K562 (cell line): ENCODE results near the gene ZNF23. TPM values are rescaled to one million over a fixed set of nuclear protein-coding genes. Genes with fewer than 3 reads are reported as not detected.

Experiments used
- ELK3 ChIP-seq: fragments of 450-650 bp; formaldehyde crosslinking; IDR thresholded peaks from 2 replicates; pipeline ENCODE4 v1.4.0; 2020; ENCODE audit warnings: mild to moderate bottlenecking
- ESRRB ChIP-seq: fragments of 250-450 bp; sonication (Bioruptor Pico); IDR thresholded peaks from 2 replicates; pipeline ENCODE4 v1.5.0; 2020; ENCODE audit warnings: mild to moderate bottlenecking, moderate library complexity, borderline replicate concordance
- EZH2 ChIP-seq: IDR thresholded peaks from 2 replicates; pipeline ENCODE4 v1.6.1; 2012; ENCODE audit warnings: low read depth, mild to moderate bottlenecking, inconsistent platforms, low read length, borderline replicate concordance
- FOXO4 ChIP-seq: fragments of 450-650 bp; formaldehyde crosslinking; IDR thresholded peaks from 2 replicates; pipeline ENCODE4 v1.4.0; 2020; ENCODE audit warnings: mild to moderate bottlenecking, moderate library complexity
- MAFG ChIP-seq: fragments of 450-650 bp; conservative IDR thresholded peaks from 2 replicates; pipeline ENCODE4 v1.6.1; 2016; ENCODE audit warnings: missing genetic modification characterization, missing compliant biosample characterization
- MNT ChIP-seq, 2 experiments: fragments of 450-650 bp; conservative IDR thresholded peaks; 2 replicates each; pipeline ENCODE4 v1.6.1; 2017; ENCODE audit warnings: mild to moderate bottlenecking in 2 of 2, moderate library complexity in 2 of 2
- PHTF2 ChIP-seq: fragments of 250-450 bp; sonication (Bioruptor Pico); IDR thresholded peaks from 2 replicates; pipeline ENCODE4 v1.5.0; 2021; ENCODE audit warnings: mild to moderate bottlenecking
- RBFOX2 ChIP-seq: fragments of 200-400 bp; formaldehyde crosslinking; IDR thresholded peaks from 2 replicates; pipeline ENCODE4 v1.6.1; 2017; ENCODE audit warnings: low read depth, mild to moderate bottlenecking, low read length, moderate library complexity
- SFPQ ChIP-seq: fragments of 200-400 bp; formaldehyde crosslinking; IDR thresholded peaks from 2 replicates; pipeline ENCODE4 v1.6.1; 2017; ENCODE audit warnings: mild to moderate bottlenecking, low read depth, low read length, moderate library complexity
- SREBF2 ChIP-seq: sonication (generic); formaldehyde crosslinking; IDR thresholded peaks from 2 replicates; pipeline ENCODE4 v1.4.0; 2020; ENCODE audit warnings: mild to moderate bottlenecking, missing genetic modification reagents
- TSHZ1 ChIP-seq: fragments of 250-450 bp; sonication (Bioruptor Pico); IDR thresholded peaks from 2 replicates; pipeline ENCODE4 v1.4.0; 2020; ENCODE audit warnings: mild to moderate bottlenecking, moderate library complexity
- ZNF124 ChIP-seq: sonication (generic); formaldehyde crosslinking; IDR thresholded peaks from 2 replicates; pipeline ENCODE4 v1.8.1; 2022; ENCODE audit warnings: missing genetic modification reagents
- ZNF431 ChIP-seq: sonication (generic); formaldehyde crosslinking; IDR thresholded peaks from 2 replicates; pipeline ENCODE4 v1.8.0; 2022; ENCODE audit warnings: mild to moderate bottlenecking, missing genetic modification reagents
- ZNF655 ChIP-seq: fragments of 250-450 bp; sonication (Bioruptor Pico); IDR thresholded peaks from 2 replicates; pipeline ENCODE4 v1.5.0; 2021
- ZNF76 ChIP-seq: fragments of 250-450 bp; sonication (Bioruptor Pico); IDR thresholded peaks from 2 replicates; pipeline ENCODE4 v1.4.0; 2020; ENCODE audit warnings: mild to moderate bottlenecking, moderate library complexity, borderline replicate concordance
- ZNF778 ChIP-seq: fragments of 450-650 bp; formaldehyde crosslinking; IDR thresholded peaks from 2 replicates; pipeline ENCODE4 v1.4.0; 2020; ENCODE audit warnings: mild to moderate bottlenecking, moderate library complexity
- polyA plus RNA-seq, 8 experiments: library from polyadenylated mRNA; depleted of rRNA in 4 of 8; stranded (reverse) in 5 of 8; unstranded in 3 of 8; fragments of >200 nt; fragmentation: Nextera tagmentation in 2 of 8; fragmentation: Illumina TruSeq in 1 of 8; extraction: Ambion mirVana in 2 of 8; extraction: Trizol in 1 of 8; gene quantifications; 2 replicates each; pipeline versions ENCODE4 v1.2.1 to v1.2.3, GENCODE V29; 2011 to 2014; ENCODE audit warnings: inconsistent platforms in 1 of 8, missing spikeins in 1 of 8
- total RNA-seq, 7 experiments: library from RNA; depleted of rRNA in 6 of 7; stranded (reverse); fragments of >200 nt in 6 of 7; fragmentation: Illumina TruSeq in 2 of 7; extraction: Trizol in 2 of 7; gene quantifications; 2 replicates each; pipeline versions ENCODE4 v1.2.1 to v1.2.3, GENCODE V29; 2011 to 2021; ENCODE audit warnings: low replicate concordance in 1 of 7

The ZNF23 gene
- total and polyA plus RNA-seq, 9 of the 15 experiments (the other 6 are each of a cell fraction or from before 2014, with no cell fraction given) = 4.7 to 13.4 (median 11.2) TPM

- no peak for TF ChIP-seq SREBF2 (CRISPR knock-in tag)
- TF ChIP-seq RBFOX2 = no peak
- no peak for TF ChIP-seq ESRRB (CRISPR knock-in tag)
- TF ChIP-seq TSHZ1 (CRISPR knock-in tag) = no peak
- TF ChIP-seq SFPQ = no peak
- no peak for TF ChIP-seq MAFG (tag)
- no peak for TF ChIP-seq ZNF778 (CRISPR knock-in tag)
- TF ChIP-seq ZNF76 (CRISPR knock-in tag) = no peak
- no peak for TF ChIP-seq PHTF2 (CRISPR knock-in tag)
- no peak for TF ChIP-seq ZNF431 (CRISPR knock-in tag)
- no peak for TF ChIP-seq ZNF124 (CRISPR knock-in tag)
- peak; percentile 31 to 72; a peak in 3 of 4 replicates for TF ChIP-seq MNT (conservative IDR thresholded peaks at IDR 0.05)
- TF ChIP-seq FOXO4 (CRISPR knock-in tag) = no peak
- no peak for TF ChIP-seq ELK3 (CRISPR knock-in tag)
- no peak for TF ChIP-seq ZNF655 (CRISPR knock-in tag)
- TF ChIP-seq EZH2 = no peak
Observed at GRCh38 chr16:71467810-71468209, 5.8 kb upstream of the ZNF23 start (continued).
